ENCODE results near the gene CNTROB. TPM values are rescaled to one million over a fixed set of nuclear protein-coding genes. Genes with fewer than 3 reads are reported as not detected.

Gene CNTROB
- total RNA-seq (2014; rRNA removed): 35.7 and 36.5 TPM in 2 replicates
- 25.6 TPM for polyA plus RNA-seq (2012)

GRCh38 chr17:7931709-7932482 is at the start of gene CNTROB, which contains the start of gene TRAPPC1:
Gene CNTROB (plus strand): TSS chr17:7932206. CDS start chr17:7933080, 874 bp downstream.
Gene TRAPPC1 (minus strand): TSS chr17:7931946. CDS start chr17:7931829, 117 bp downstream.
- peak; percentile 99 for DNase-seq (ENCODE audit: low read depth)

- no peak for DNase-seq (ENCODE audit: low read depth)
Measured at GRCh38 chr17:7882629-7883028, 49.4 kb upstream of the CNTROB start.

- DNase-seq (ENCODE audit: low read depth): peak; percentile 45
Measured at GRCh38 chr17:7883781-7884386, 48.1 kb upstream of the CNTROB start.

GRCh38 chr17:7884581-7885366 is 47.2 kb upstream of the CNTROB start:
- no peak for DNase-seq (ENCODE audit: low read depth)

- peak; percentile 88 for DNase-seq (ENCODE audit: low read depth)
Measured at GRCh38 chr17:7885367-7886226, 46.4 kb upstream of the CNTROB start.

- DNase-seq (ENCODE audit: low read depth): peak; percentile 25
Measured at GRCh38 chr17:7886227-7887037, 45.6 kb upstream of the CNTROB start.

GRCh38 chr17:7887038-7887481 is 44.9 kb upstream of the CNTROB start:
- no peak for DNase-seq (ENCODE audit: low read depth)

- DNase-seq (ENCODE audit: low read depth): peak; percentile 95
Measured at GRCh38 chr17:7887482-7888183, 44.4 kb upstream of the CNTROB start.

GRCh38 chr17:7888184-7888920 is 43.7 kb upstream of the CNTROB start, which contains the start of gene CHD3:
Gene CHD3 (plus strand): TSS chr17:7888789. CDS start chr17:7889001, 212 bp downstream.
- DNase-seq (ENCODE audit: low read depth): no peak

- DNase-seq (ENCODE audit: low read depth): peak; percentile 96
Measured at GRCh38 chr17:7889166-7889955, 42.6 kb upstream of the CNTROB start.

- peak; percentile 78 for DNase-seq (ENCODE audit: low read depth)
Measured at GRCh38 chr17:7893187-7893880, 38.7 kb upstream of the CNTROB start.

GRCh38 chr17:7894226-7894625 is 37.8 kb upstream of the CNTROB start:
- DNase-seq (ENCODE audit: low read depth): no peak

- DNase-seq (ENCODE audit: low read depth): no peak
Measured at GRCh38 chr17:7894866-7895265, 37.1 kb upstream of the CNTROB start.

GRCh38 chr17:7897090-7897489 is 34.9 kb upstream of the CNTROB start:
- DNase-seq (ENCODE audit: low read depth): no peak

GRCh38 chr17:7897773-7898172 is 34.2 kb upstream of the CNTROB start:
- DNase-seq (ENCODE audit: low read depth): peak; percentile 55

- no peak for DNase-seq (ENCODE audit: low read depth)
Measured at GRCh38 chr17:7903154-7904103, 28.6 kb upstream of the CNTROB start.
